ENCODE data around the gene STAP2. TPM values are rescaled to one million over a fixed set of nuclear protein-coding genes. Genes with fewer than 3 reads are reported as not detected.

STAP2 gene
- total RNA-seq, 1 donor from 2014 or later, result 11.8 TPM

DNA sequence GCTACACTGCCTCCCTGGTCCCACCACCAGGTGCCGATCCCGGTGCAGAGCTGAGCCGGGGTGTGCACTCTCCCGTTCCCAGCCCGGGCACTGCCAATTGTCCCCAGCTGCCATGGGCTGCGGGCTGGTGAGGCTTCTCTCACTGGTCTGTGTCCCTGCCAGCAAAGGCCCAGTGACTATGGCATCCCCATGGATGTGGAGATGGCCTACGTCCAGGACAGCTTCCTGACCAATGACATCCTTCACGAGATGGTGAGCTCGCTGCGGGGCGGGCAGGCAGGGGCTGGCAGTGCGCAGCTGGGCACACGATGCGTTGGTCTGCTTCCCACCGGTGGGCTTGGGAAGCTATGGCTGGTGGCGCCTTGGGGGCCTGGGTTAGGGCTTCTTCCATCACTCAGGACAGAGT lies 19.3 kb upstream of the STAP2 start:
- no peak for DNase-seq
- ATAC-seq, result no peak
- H3K9me3 ChIP-seq, result no peaks in the 10 kb centered on the region
- no peak overlapping the region for H3K27ac ChIP-seq
- H3K4me3 ChIP-seq, result no peak overlapping the region
- H3K27me3 ChIP-seq (ENCODE audit: low read depth), result no peaks in the 10 kb centered on the region
- intact Hi-C loops (cut with DNase I), result no loop called here
- H3K4me1 ChIP-seq, result no peaks in the 10 kb centered on the region
- H3K36me3 ChIP-seq, result peaks cover 72% of the 10 kb centered on the region
- TF ChIP-seq, protein P1, sequence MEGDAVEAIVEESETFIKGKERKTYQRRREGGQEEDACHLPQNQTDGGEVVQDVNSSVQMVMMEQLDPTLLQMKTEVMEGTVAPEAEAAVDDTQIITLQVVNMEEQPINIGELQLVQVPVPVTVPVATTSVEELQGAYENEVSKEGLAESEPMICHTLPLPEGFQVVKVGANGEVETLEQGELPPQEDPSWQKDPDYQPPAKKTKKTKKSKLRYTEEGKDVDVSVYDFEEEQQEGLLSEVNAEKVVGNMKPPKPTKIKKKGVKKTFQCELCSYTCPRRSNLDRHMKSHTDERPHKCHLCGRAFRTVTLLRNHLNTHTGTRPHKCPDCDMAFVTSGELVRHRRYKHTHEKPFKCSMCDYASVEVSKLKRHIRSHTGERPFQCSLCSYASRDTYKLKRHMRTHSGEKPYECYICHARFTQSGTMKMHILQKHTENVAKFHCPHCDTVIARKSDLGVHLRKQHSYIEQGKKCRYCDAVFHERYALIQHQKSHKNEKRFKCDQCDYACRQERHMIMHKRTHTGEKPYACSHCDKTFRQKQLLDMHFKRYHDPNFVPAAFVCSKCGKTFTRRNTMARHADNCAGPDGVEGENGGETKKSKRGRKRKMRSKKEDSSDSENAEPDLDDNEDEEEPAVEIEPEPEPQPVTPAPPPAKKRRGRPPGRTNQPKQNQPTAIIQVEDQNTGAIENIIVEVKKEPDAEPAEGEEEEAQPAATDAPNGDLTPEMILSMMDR (IDR thresholded peaks at IDR 0.05), result no peak

DNA sequence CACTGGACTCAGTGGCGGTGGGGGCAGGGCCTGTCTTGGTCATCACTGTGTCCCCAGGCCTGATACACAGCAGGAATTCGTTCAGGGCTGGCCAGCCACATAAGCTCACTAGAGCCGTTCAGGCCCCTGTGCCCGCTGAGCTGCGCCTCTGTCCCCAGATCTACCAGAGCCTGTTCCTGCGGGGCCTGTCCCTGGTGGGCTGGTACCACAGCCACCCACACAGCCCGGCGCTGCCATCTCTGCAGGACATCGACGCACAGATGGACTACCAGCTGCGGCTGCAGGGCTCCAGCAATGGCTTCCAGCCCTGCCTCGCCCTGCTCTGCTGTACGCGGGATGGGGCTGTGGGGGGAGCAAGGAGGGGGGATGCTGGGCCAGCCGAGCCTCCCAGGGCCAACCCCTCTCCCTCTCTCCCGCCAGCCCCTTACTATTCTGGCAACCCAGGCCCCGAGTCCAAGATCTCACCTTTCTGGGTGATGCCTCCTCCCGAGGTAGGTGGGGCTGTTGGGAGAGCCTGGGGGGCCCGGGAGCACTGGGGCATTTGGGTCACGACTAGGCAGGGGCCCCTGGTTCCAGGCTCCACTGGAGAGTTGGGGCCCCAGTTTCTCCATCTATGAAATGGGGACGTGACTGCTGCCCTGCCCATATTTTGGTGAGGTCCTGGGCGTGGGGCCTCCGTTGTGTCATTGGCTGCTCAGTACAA lies 18.6 kb upstream of the STAP2 start:
- H3K36me3 ChIP-seq, result peaks cover 65% of the 10 kb centered on the region
- ATAC-seq, result no peak

DNA sequence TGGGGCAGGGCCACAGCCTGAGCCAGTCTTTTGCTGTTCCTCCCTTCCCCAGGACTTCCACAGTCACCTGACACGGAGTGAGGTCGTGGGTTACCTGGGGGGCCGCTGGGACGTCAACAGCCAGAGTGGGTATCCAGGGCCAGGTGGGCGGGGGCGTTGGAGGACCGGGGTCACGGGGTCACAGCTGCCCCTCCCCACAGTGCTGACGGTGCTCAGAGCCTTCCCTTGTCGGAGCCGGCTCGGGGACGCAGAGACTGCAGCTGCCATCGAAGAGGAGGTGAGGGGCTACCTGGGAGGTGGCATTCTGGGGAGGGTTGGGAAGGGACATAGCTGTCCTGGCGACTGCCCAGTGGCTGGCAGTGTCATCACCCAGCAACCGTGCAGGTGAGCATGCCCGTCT lies 16.3 kb upstream of the STAP2 start:
- H3K27me3 ChIP-seq (ENCODE audit: low read depth), result no peaks in the 10 kb centered on the region
- DNase-seq (no peak), ATAC-seq (no peak)
- H3K9me3 ChIP-seq, result no peaks in the 10 kb centered on the region
- no peaks in the 10 kb centered on the region for H3K4me1 ChIP-seq
- TF ChIP-seq, protein P1 (IDR thresholded peaks at IDR 0.05), result no peak
- H3K36me3 ChIP-seq, result peaks cover 42% of the 10 kb centered on the region
- H3K27ac ChIP-seq, result no peak overlapping the region
- no peak overlapping the region for H3K4me3 ChIP-seq
- intact Hi-C loops (cut with DNase I), result no loop called here

More for the DNA sequence above, 18.6 kb upstream of the STAP2 start:
- intact Hi-C loops (cut with DNase I), result no loop called here
- H3K27me3 ChIP-seq (ENCODE audit: low read depth), result no peaks in the 10 kb centered on the region
- DNase-seq, result no peak
- TF ChIP-seq, protein P1 (IDR thresholded peaks at IDR 0.05), result no peak
- no peaks in the 10 kb centered on the region for H3K4me1 ChIP-seq
- H3K27ac ChIP-seq, result no peak overlapping the region
- H3K9me3 ChIP-seq, result no peaks in the 10 kb centered on the region
- no peak overlapping the region for H3K4me3 ChIP-seq

DNA sequence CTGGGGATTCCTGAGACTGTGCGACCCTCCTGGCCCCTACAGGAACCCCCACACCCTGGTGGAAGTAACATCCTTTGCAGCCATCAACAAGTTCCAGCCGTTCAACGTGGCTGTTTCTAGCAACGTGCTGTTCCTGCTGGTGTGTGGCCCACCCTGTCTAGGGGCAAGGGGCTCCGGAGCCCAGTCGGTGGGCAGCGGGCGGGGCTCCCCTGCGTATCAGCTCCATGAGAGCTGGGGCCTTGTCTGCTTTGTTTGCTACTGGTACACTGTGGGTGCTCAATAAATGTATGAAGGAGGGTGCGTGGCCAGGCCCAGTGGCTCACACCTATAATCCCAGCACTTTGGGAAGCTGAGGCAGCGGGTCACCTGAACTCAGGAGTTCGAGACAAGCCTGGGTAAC lies 15.7 kb upstream of the STAP2 start:
- Histone ChIP-seq H3K4me3 (no peak overlapping the region), H3K27me3 (ENCODE audit: low read depth) (no peaks in the 10 kb centered on the region), H3K9me3 (no peaks in the 10 kb centered on the region), H3K27ac (no peak overlapping the region), H3K4me1 (no peaks in the 10 kb centered on the region), H3K36me3 (peaks cover 36% of the 10 kb centered on the region)
- no peak for DNase-seq
- no peak for ATAC-seq
- TF ChIP-seq, protein P1 (IDR thresholded peaks at IDR 0.05), result no peak
- intact Hi-C loops (cut with DNase I), result no loop called here

DNA sequence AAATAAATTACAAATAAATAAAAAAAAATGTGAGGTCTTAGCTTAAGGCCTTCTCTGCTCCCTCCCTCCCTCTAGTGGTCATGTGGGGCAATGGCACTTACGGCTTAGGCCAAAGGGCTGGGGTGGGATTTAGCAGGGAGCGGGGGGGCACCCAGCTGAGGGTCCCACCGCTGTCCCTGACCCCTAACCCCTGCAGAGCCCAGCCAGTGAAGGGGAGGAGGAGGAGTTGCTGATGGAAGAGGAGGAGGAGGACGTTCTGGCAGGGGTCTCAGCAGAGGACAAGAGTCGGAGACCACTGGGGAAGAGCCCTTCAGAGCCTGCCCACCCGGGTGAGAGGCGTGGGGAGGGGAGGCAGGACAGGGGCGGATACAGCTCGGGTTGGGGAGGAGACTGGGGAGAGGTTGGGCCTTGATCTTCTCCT lies 14.1 kb upstream of the STAP2 start:
- Histone ChIP-seq H3K4me3 (no peak overlapping the region), H3K27ac (no peak overlapping the region)
- ATAC-seq, result peak; percentile 75 to 79

More for the DNA sequence above, 14.1 kb upstream of the STAP2 start:
- Histone ChIP-seq H3K27me3 (ENCODE audit: low read depth) (no peaks in the 10 kb centered on the region), H3K9me3 (no peaks in the 10 kb centered on the region), H3K4me1 (no peaks in the 10 kb centered on the region), H3K36me3 (peaks cover 25% of the 10 kb centered on the region)
- intact Hi-C loops (cut with DNase I), result no loop called here
- peak; percentile 53 for DNase-seq
- TF ChIP-seq, protein P1 (IDR thresholded peaks at IDR 0.05), result peak; percentile 87
